Measurements from ENCODE around the gene PTPRT.
A peak's percentile ranks its signal among the peaks of the same experiment; 100 is the strongest.
"Not testable (repeated sequence)": the region's sequence is repeated elsewhere in the genome, so short reads cannot be mapped to it uniquely, and the experiment has no call there.

PTPRT gene

DNA sequence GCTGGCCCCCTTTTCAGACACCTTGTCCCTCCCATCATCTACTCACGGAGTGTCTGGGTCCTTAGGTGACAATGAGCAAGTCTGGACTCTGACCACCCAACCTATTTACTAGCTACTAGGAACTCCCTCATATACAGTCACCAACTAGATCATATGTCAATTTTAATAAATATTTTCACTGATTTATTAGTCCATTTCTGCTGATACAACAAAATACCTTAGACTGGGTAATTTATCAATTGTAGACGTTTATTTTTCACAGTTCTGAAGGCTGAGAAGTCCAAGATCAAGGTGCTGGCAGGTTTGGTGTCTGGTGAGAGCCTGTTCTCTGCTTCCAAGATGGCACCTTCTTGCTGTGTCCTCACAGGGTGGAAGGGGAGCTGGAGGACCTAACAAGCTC is 229.7 kb downstream of the PTPRT start:
- DNase-seq = no peak

DNA sequence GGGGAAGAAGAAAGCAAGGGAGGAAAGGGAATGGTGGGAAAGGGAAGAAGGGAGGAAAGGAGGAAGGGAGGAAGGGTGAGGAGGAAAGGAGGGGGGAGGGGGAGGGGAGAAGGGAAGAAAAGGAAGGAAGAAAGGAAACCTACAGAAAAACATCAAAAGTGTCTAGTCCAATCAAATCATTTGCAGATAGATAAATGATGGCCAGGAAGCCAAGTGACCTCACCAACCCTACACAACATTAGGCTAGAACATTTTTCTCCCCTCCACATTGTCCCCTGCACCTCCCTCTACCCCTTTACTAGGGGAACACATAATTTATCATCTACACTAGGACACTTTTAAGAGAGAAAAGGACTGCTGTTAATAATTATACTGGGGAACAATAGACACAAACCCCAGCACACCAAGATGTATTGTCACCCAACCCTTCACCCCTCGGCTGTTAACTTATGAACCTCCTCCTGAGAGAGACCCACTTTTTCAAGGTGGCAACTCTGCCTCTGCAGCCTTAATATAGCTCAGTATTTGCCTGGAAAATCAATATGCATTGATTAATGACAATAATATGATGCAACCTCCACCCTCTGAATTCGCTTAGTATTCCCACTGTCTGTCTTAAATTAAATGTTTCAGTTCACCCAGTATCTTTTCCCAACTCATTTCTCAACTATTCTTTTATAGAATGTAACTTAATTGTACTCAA is 231.2 kb downstream of the PTPRT start:
- DNase-seq = no peak

DNA sequence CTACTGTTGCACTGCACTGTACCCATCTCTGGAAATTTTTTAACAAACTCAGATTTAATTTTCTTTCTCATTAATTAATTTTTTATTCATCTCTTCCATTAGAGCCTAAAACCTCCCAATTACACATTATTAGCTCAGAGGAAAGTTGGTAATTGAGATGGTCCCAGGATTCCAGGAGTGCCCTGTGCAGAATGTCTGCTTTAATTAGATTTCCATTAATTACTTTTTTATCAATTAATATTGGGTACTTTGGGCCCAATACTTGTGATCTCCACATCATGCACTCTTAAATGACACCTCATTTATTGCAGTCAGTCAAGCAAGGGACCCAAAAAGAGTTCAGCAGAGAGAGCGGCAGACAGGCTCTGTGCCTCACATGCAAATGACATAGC is 232.0 kb downstream of the PTPRT start:
- DNase-seq = no peak

DNA sequence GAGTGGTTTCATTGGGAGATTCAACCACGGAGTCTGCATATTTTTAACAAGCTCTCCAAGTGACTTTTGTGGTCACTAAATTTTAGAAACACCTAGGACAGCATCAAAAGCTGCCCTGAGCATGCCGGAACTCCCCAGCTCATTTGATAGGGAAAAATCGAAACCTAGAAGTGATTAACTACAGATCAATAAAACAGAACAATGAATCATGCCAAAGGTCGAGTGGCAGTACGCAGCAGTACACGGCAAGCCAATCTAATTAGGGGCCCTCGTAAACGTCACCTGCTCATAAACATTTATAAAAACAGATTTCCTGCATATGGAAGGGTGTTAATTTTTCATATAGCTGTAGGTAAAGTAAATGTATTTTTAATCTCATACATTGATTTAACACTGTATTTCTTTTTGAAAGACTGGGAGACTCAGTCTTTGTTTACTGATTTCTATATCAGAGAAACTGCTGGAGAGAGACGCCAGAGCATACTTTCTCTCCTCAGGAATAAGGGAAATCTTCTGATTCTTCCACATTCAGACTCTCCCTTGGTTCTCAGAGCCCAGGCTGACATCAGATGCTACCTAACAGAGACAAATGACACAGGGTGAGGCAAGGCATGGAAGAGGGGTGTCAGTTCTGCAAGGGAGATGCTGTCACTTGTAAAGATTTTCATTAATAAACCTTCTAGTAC is 232.5 kb downstream of the PTPRT start:
- no peak for DNase-seq

DNA sequence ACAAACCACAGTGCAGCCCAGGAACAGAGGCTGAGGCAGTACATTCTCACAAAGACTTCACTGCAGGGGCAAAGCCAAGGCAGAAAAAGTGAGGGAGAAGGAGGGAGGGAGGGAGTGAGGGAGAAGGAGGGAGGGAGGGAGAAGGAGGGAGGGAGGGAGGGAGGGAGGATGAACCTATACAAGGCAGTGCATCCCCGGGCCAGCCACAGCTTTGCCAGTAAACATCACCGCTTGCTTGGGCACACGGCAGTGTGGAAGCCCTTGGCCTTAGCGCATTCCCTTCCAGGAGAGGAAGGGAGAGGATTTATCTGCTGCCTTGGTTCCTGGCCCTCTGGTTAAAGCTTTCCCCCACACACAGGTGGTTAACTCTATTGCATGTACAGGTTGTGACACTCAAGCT is 234.0 kb downstream of the PTPRT start:
- DNase-seq = no peak

DNA sequence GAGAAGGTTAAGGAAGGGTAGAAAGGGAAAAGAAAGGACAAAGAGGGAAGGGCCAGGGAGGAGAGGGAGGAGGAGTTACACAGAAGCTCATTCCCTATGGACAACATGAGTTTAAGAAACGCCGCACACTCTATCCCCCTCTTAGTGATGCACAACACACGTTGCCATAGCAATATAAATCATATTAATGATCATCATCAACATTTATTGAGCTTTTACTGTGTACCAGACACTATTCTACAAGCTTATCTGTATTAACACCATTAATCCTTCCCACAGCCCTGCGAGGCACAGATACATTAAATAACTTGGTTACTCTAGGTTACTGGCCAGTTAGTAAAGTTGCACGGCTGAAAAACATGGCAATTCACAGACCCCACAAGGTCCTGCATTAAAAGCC is 234.8 kb downstream of the PTPRT start:
- no peak for DNase-seq

DNA sequence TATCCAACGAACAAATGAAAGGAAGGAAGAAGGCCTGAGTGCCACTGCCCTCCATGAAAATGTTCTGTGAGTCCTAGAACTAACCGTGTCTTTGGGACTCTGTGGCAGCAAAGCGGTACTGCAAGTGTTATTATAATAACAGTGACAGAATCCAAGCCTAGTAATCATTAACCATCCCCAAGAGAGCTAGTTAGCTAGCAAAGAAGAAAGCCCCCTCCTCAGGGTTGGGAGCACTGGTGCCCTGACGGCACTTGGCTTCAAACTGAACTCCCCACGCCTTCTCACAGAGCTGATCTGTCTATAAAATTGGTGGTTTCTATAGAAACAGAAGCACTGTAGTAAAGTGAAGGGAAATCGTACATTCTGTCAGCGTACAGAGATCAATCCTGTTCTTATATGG is 239.8 kb downstream of the PTPRT start:
- no peak for DNase-seq

DNA sequence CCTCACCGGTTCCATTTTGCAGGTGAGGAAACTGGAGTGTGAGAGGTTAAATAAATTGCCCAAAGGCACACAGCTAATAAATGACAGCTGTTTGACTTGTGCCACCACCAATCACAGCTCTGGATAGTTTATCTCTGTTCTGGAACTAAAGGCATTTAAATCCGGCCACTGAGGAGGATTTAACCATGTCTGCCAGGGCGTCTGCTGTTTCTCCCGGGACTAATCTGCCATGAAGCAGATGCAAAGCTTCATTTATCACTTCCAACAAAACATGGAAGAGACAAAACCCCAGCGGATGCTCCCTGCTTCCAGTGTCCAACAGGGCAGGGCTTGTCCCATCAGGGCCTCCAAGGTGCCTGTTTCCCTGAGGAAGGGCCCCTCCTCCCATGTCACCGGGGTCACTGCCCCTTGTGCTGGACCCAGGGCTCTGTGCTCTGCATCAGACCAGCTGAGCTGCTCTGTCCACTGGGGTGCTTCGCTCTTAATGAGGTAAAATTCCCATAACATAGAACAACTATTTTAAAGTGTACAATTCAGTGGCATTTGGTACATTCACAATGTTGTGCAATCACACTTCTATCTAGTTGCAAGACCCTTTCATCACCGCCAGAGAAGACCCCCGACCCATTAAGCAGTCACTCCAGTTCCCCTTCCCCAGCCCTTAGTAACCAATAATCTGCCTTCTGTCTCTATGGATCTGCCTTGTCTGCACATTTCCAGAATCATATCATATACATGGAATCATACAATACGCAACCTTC is 244.3 kb downstream of the PTPRT start:
- DNase-seq = no peak

DNA sequence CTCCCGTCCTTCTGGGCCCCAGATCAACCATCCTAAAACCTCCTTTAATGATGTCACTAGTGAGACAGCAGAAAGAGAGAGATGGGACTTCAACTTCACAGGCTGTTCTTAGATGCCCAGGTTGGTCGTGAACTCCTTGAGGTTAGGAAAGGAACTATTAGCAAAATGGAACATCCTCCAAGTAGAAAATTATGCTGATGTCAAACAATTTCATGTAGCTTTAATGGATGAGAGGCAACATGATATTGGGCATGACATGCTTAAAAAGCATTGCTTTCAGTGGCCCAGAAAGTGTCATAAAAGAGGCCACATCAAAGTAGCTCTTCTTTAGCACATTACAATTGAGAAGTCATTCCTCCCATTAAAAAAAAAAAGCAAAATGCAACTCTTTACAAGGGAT is 248.1 kb downstream of the PTPRT start:
- DNase-seq = no peak

DNA sequence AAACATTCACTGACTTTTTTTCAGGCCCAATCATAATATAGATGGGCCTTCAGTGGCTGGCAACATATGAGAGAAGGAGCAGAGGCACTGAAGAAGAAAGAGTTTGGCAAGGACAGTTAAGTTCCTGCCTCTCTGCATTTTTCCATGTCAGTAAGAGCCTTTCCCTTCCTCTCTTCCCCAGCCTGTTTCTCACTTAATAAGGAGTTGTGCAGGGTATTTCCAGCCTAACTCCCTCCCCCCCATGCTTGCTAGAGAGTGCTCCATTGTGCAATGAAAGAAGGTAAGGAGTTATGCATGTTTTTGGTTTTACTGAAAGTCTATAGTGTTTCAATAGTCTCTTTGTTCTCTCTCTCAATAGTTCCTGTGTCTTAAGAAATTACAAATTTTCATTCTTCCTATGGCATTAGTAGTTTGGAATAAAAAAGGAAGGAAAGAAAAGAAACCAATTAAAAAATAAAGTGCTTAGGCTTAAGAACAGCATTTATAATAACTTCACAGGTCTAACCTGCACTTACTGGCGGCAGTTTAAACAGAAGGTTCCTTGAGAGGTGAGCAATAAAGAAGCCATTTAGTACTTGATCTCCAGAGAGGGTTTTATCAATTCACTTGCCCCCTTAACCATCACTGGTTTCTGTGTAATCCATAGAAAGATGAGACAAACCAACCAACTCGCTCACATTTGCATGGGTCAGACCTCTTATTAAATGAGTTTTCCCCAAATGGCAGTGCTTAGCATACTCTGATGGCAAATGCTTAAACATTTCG is 251.1 kb downstream of the PTPRT start:
- no peak for DNase-seq

DNA sequence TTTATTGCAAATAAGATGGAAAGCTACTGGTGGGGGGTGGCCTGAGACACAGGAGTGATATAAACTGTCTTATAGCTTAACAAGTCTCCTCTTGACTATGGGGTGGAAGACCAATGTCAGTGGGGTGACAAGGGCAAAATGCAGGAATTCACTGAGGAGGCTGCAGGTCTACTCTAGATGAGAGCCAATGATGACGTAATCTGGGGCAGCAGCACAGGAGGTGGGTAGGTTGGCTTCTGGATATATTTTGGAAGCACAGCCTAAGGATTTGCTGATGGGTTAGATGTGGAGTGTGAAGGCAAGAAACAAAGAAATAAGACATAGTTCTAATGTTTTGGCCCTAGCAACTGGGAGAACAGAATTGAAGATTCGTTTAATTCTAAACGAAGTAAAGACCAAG is 253.2 kb downstream of the PTPRT start:
- no peak for DNase-seq

DNA sequence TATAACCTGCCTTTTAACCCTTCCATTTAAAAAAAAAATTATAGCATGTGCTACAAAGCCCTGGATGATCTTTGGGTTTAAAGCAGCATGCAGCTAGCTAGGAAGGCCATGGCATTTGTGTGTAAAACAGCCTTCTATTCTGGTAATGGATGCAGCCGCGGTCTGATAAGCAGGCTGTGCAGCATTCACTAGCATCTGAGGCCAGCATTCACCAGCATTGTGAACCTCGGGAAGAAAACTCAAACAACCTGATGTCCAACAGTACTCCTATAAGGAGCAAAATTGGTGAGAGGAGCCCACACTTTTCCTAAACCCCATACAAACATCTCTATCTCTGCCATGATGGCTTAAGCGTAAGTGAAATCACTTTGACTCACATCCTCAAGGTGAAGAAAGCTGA is 265.5 kb downstream of the PTPRT start:
- DNase-seq = no peak

DNA sequence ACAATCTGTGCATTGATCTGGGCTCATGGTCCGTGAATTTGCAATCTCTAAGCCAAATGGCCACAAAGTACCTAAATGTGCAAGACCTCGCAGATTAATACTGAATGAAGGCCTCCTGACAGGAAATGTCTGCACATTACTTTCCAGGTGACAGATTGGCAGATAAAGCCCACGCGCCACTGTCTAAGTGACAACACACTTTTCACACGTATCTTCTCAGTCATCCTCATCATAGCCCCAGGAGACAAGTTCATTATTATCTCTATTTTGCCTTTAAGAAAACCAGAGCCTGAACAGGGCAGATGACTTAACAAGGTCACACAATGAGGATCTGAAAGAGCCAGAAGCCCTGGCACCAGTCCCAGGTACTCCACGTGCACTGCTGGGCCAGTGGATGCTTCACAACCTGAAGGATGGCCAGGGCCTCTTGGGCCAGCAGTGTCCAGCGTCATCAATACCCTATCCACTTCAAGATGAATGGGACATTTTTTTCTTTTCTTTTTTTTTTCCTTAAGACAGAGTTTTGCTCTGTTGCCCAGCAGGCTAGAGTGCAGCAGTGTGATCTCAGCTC is 266.3 kb downstream of the PTPRT start:
- peak; percentile 39 for DNase-seq

DNA sequence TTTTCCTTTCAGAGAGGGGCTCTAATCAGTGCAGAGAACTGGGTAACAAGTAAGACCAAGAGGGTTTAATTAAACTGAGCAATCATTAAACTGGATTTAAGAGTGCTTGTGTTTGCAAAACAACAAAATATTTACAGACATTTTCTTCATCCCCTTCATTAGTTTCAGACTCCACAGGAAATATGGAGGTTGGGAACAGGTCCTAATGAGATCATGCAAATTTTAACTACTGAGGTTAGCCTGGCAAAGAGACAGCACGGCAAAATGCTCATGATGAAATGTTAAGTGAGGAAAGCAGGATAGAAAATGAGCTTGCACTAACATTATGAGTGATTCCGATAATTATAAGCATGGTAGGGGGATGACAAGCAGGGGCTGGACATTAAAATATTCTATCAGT is 268.9 kb downstream of the PTPRT start:
- DNase-seq = no peak

DNA sequence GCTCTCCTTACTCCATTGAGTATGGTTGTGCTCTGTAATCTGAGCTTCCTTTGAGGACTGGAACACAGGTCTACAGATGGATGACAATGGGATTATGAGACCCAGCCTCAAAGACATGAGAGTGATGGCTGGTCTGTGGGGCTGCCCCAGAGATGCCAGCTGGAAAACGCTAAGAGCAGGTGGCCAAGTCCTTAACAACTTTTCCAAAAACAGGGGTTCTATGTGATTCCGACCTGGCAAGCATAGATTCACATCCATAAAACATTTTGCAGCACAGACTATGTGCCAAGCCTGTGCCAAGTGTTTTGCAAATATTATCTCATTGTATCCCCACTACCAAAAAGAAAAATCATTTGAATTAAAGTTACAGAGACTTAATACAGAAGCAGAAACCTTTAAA is 270.4 kb downstream of the PTPRT start:
- no peak for DNase-seq

DNA sequence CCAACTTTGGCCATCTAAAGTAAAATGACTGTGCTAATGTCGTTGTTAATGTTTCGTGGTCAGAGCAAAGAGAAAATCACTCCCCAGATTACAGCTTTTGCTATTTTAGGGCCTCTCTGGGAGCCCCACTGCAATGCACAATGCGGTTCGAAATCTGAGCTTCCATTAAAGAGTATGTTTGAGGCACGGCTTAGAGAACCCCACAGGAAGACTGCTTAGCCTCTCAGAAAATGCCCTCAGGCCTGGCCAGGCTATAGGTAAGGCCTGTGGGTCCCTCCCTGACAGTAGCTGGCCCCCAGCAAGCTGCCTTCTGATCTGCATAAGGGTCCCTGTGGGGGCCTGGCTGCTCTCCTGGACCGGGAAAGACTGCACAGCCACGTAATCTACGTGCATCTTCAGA is 274.6 kb downstream of the PTPRT start:
- no peak for DNase-seq

DNA sequence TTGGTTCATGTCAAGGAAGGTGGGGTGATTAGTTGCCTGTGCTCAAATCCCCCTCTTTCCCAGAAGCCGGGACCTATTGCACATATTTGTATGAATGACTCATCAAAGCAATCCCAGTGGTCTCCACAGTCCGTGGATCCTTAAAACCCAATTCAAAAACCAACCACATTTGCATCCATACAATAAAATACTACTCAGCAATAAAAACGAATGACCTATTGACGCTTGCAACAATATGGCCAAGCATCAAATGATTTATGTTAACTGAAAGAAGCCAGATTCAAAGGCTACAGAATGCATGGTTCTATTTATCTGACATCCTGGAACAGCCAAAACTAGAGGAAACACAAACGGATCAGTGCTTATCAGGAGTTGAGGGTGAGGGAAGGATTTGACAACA is 275.4 kb downstream of the PTPRT start:
- DNase-seq = no peak

DNA sequence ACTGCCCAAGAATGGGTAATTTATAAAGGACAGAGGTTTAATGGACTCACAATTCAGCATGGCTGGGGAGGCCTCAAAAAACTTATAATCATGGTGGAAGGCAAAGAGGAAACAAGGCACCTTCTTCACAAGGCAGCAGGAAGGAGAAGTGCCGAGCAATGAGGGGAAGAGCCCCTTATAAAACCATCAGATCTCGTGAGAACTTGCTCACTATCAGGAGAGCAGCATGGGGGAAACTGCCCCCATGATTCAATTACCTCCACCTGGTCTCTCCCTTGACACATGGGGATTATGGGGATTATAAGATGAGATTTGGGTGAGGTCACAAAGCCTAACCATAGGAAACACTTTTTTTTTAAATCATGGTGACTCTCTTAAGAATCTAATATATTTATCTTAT is 278.9 kb downstream of the PTPRT start:
- DNase-seq = not testable (repeated sequence)

DNA sequence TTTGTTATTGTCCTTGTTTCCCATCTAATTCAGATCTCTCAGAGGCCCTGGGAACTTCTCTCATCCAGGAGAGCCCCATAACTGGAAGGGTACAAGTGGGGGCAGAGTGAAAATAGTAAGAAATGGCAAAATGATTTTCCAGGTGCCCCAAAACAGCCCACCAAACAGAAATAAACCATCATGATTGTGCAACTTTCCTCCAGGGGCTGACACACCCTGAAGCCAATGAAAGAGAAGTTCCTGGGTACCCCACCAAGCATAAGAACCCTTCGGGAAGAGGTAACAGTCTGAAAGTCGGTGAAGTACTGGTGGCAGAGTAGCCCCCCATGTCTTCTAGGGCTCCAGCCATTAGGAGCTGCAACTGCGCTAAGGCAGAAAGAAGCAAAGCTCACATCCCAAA is 282.0 kb downstream of the PTPRT start:
- no peak for DNase-seq

DNA sequence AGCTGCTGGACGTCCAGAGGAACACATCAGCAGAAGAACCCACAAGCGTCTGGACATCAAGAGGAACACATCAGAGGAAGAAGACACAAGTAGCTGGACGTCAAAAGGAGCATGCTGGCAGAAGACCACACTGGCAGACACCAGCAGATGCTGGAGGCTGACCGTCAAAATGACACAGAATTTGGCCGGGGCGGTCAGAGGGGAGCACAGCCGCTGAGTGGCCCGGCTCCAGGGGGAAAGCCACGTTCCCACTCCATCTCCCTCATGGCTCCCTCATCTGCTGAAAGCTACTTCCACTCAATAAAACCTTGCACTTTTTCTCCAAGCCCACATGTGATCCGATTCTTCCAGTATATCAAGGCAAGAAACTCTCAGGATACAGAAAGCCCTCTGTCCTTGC is 283.6 kb downstream of the PTPRT start:
- no peak for DNase-seq

DNA sequence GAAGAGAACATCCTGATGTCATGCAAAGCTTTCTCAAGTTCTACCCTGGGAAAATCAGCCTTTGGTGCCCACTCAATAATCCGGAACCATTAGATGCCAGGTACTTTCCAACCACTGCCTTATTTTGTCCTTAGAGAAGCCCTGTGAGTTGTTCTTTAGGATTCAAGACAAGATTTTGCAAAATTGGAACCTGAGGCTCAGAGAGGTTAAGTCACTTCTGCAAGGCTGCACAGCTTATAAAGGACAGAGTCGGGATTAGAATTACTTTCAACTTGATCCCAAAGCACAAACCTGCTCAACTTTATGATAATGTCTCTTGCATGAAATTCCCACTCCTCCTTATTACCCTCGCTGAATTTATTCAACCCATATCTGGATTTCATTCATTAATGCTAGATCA is 287.2 kb downstream of the PTPRT start:
- DNase-seq = no peak

DNA sequence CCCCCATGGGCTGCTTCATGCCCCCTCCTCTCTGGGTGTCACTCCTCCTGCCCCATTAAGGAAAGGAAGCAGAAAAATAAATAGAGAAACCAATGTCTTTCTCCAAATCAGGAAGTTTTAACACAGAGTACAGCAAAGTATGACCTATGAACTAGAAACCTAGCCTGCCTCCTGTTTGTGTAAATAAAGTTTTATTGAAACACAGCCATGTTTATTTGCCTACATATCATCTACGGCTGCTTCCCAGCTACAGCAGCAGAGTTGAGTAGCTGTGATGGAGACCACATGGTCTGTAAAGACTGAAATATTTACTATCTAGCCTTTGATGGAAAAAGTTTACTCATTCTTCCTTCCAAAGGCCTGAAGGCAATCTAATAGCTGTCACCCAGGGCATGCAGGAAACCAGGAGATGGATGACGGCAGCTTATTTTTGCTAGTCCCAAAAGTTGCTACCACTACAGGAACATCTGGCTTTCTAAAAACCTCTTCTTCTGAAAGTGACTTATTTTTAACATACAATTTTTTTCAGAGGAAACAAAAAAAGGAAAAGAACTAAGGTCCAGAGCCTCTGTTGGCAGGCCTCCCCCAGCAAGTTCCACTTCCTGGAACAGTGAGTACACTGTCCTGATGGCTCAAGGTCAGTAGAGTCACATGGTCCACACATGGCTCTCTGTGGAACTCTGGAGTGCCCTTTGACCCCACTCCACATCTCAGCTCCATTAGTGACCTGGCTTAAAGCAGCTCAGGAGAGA is 287.8 kb downstream of the PTPRT start:
- no peak for DNase-seq
